DMS114 treated with DMSO at 0.1 percent for 48 hours (cell line): Measurements from ENCODE around the gene CRADD.
A peak's percentile ranks its signal among the peaks of the same experiment; 100 is the strongest.
"Not testable (repeated sequence)": the region's sequence is repeated elsewhere in the genome, so short reads cannot be mapped to it uniquely, and the experiment has no call there.

ENCODE experiments used
- DNase-seq: peaks from one replicate; lab custom pipeline; 2025; ENCODE audit not compliant: unreplicated experiment; lab: John Stamatoyannopoulos, UW

CRADD gene

DNA sequence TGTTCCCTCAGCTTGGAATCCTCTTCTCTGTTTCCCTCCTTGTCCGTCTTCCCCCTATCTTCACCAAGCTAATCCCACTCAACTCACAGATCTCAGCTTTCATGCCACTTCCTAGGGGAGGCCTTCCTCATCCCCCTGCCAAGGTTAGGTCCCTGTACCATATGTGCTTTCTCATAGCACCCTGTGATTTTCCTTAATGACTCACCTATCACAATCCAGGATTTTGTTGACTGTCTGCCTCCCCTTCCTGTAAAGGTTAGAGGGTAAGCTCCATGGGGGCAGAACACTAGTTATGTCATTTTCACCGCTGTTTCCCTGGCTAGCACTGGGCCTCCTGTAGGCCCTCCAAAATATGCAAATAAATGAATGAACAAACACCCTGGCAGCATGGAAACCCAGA is 57.6 kb downstream of the CRADD start:
- DNase-seq, result no peak

GRCh38 chr12:93736640-93737178 is 59.5 kb downstream of the CRADD start:
- DNase-seq, result no peak

DNA sequence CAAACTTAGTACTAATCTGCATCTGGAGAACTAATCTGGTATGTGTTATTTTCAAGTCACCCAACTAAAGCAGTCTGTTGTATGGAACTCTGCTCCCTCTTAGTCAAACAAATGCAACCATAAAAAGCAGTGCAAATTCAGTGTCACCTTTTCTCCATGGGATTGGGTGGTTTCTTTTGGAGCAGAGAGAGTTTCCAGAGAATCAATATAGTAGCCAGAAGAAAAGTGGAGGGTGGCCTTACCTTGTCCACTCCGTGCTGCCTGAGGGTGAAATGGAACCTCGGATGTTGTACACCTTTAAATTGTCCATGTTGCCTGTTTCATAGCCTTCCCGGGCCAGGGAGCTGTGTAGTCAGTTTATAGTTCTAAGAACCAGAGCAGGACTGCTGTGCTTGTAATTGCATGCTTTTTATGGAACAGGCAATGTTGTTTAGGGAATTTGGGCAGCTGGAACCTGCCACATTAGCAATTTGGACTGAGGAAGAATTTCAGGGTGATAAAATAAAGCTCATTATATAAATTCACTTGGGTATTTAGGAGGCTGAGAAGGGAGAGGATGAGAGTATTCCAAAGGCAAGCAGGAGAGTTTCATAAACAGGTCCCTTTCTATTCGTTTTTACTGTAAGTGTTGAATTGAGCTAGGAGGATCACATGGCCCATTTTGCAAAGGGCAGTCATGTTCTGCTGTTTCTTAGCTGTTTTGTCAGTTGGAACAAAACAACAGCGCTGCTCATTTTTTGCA is 60.5 kb downstream of the CRADD start:
- DNase-seq, result no peak

GRCh38 chr12:93738199-93739058 is 61.3 kb downstream of the CRADD start:
- DNase-seq, result no peak

DNA sequence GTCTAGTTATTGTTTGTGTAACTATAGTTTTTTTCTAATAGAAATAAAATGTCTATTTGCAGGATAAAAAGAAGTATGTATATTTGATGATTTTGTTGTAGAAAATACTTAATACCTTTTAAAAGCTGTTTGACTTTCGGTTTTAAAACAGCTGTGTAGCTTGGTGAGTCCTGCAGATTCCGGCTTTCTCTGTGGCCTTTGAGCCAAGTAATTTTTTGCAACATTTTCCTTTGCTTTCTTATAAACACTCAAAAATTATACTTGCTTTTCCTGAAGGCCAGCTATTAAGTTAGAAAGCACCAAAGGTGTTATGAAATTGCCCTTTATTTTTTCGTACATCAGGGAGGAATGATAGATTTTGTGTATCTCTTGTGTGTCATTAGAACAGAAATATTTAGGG is 63.6 kb downstream of the CRADD start:
- DNase-seq, result no peak

DNA sequence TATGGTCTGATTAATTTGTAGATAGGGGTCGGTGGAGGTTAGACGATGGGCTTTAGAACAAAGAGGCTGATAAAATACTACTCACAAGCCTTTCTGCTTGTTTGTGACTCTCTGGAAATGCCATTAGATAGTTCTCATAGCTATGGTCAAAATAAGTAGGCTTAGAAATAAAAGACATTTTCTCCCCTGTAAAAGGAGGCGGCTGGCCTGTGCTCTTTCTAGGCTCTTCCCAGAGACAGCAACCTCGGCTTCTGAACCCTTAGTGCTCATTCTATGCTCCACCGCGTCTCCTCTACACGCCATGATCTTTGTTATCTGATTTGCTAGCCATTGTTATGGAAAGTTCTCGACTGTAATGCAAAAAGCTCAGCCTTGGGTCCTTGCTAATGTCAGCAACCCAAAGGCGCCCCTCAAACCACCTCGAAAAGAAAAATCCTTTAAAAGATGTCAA is 64.5 kb downstream of the CRADD start:
- no peak for DNase-seq

GRCh38 chr12:93742110-93742934 is 65.1 kb downstream of the CRADD start:
- peak; percentile 59 for DNase-seq

DNA sequence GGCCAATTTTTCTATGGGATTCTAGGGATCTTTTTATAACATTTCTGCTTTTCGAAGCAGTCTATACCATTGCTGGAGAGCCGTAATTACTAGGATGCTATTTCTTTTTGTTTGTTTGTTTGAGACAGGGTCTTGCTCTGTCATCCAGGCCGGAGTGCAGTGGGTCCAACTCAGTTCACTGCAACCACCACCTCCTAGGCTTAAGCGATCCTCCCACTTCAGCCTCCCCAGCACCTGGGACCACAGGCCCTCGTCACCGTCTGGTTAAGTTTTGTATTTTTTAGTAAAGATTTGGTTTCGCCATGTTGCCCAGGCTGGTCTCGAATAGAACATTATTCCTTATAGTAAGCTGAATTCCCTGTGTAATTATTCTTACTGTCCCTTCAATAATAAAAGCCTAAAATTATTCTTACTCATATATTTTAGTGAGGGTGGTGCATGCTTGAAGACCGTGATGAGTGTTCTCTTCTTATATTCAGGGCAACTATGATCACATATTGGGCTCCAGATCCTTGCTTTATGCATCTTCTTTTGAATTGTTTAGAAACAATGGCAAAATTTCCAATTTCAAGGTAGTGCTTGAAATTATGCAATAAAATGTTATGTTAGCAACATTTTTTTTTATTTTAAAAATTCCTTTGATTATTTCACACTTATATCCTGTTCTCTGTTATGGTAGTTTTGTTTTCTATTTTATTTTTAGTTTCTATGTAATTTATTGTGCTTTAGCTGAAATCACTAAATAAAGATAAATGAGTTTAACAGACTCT is 66.2 kb downstream of the CRADD start:
- no peak for DNase-seq

GRCh38 chr12:93743999-93744689 is 67.0 kb downstream of the CRADD start:
- DNase-seq, result no peak

- DNase-seq, result no peak
Measured at GRCh38 chr12:93745286-93745685, 68.1 kb downstream of the CRADD start.

- no peak for DNase-seq
Measured at GRCh38 chr12:93746572-93747168, 69.5 kb downstream of the CRADD start.

DNA sequence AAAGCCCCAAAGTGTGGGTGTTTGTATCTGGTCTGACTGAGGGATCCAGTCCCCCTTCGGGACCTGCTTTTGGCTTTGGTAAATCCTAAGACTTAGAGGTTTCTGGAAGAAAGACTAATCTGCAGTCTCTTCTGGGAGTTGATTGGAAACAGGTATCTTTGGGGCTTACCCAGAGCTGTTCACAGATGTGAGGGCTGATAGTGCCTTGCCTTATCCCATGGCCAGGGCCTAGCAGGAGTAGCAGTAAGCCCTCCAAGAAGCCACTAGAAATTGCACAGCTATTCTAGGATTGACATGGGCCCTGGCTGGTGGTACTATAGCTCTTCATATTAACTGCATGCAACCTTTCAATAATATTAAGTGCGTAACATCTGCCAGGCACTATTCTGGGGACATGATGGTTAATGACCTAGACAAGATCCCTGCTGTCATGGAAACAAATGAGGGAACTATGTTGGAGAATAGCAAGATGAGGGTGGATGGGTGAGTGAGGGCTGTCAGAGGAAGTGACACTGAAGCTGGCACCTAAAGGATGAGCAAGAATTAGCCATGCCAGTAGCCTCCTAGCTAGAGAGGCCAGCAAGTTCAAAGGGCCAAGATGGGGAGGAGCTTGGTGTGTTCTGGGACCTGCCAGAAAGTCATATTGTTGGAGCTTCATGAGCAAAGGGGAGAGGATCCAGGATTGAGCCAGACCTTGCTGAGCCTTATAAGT is 71.7 kb downstream of the CRADD start:
- DNase-seq, result no peak

GRCh38 chr12:93749515-93749914 is 72.3 kb downstream of the CRADD start:
- DNase-seq, result no peak

DNA sequence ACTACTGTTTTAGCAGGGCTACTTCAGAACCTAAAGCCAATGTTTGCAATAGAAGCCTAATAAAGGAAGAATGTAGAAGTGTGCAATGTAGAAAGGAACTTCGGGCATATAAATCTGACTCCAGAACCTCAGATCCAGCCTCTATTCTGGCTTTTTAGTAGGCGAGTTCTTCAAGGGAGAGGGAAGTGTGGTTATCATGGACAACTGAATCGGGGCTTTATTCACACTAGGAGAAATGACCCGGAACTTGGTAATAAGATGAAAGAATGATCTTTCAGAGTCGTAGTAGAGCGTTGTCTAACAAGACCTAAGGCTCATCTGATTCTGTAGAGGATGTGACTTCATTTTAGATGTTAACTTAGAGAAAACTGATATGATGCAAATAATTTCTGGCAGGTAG is 72.9 kb downstream of the CRADD start:
- no peak for DNase-seq

GRCh38 chr12:93751864-93752610 is 74.9 kb downstream of the CRADD start:
- no peak for DNase-seq

DNA sequence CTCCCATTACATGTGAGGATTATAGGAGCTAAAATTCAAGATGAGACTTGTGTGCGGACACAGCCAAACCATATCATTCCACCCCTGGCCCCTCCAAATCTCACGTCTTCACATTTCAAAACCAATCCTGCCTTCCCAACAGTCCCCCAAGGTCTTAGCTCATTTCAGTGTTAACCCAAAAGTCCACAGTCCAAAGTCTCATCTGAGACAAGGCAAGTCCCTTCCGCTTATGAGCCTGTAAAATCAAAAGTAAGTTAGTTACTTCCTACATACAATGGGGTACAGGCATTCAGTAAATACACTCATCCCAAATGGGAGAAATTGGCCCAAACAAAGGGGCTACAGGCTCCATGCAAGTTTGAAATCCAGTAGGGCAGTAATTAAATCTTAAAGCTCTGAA is 76.1 kb downstream of the CRADD start:
- DNase-seq, result no peak

- no peak for DNase-seq
Measured at GRCh38 chr12:93753838-93754429, 76.8 kb downstream of the CRADD start.

DNA sequence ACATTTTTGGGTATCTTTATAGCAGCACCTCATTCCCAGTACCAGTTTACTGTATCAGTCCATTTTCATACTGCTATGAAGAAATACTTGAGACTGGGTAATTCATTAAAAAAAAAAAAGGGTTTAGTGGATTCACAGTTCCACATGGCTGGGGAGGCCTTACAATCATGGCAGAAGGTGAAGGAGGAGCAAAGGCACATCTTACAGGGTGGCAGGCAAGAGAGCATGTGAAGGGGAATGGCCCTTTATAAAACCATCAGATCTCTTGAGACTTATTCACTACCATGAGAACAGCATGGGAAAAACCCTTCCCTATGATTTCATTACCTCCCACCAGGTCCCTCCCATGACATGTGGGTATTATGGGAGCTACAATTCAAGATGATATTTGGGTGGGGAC is 77.7 kb downstream of the CRADD start:
- DNase-seq, result not testable (repeated sequence)
